VCaP (cell line): Measurements from ENCODE around the gene TRIM8.

ENCODE experiments used
- H3K27ac ChIP-seq: fragments of 450-650 bp; 2 replicates; pipeline ENCODE4 v1.5.1; 2017
- CTCF ChIP-seq: fragments of 450-650 bp; conservative IDR thresholded peaks from 2 replicates; pipeline ENCODE4 v1.5.1; 2017; ENCODE audit warnings: mild to moderate bottlenecking, moderate library complexity

The TRIM8 gene

GRCh38 chr10:102621443-102622325, 22.6 kb upstream of the TRIM8 start:
- TF ChIP-seq CTCF = no peak

GRCh38 chr10:102624094-102624493, 20.2 kb upstream of the TRIM8 start:
- H3K27ac ChIP-seq = peak overlapping the region; percentile 95; the same call in 1 of the 2 replicates
- TF ChIP-seq CTCF = no peak

More at GRCh38 chr10:102621443-102622325, 22.6 kb upstream of the TRIM8 start:
- peak overlapping the region; percentile 95 for H3K27ac ChIP-seq

GRCh38 chr10:102624751-102625645, 19.3 kb upstream of the TRIM8 start:
- H3K27ac ChIP-seq = no peak overlapping the region
- no peak for TF ChIP-seq CTCF

- no peak overlapping the region for H3K27ac ChIP-seq
- no peak for TF ChIP-seq CTCF
These were observed 18.1 kb upstream of the TRIM8 start for GRCh38 chr10:102626026-102626685.

- H3K27ac ChIP-seq = no peak overlapping the region
- TF ChIP-seq CTCF = no peak
These were observed 17.0 kb upstream of the TRIM8 start for GRCh38 chr10:102627291-102627735.

- no peak overlapping the region for H3K27ac ChIP-seq
- no peak for TF ChIP-seq CTCF
These were observed 16.5 kb upstream of the TRIM8 start for GRCh38 chr10:102627736-102628293.
